CD4-positive, alpha-beta T cell treated with Interleukin-6 at 100 ng/mL for 8 hours (primary cell): ENCODE data around the gene SLC31A2.

Source experiments
- DNase-seq: peaks from one replicate; pipeline ENCODE4 v3.0.0-alpha.2; 2020; ENCODE audit warnings: mixed read lengths, low spot score

SLC31A2 gene

GRCh38 chr9:113186137-113186755 is 35.4 kb downstream of the SLC31A2 start:
- DNase-seq = no peak

- DNase-seq = no peak
Measured at GRCh38 chr9:113187929-113188595, 37.3 kb downstream of the SLC31A2 start.

DNA sequence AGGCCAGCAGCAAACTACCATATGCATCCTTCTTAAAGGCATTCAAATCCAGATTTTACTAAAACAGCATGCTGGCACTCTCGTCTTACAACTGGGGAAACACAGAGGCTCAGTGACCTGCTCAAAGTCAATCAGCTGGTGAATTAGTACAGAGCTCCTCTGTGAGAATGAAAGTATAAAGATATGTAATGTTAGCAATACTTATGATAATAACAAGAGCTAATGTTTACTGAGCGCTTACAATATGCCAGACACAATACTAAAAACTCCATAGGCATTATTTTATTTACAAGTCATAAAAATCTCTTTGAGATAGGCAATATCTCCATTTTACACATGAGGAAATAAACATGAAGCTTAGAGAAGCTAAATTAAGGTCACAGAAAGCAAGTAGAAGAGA is 41.6 kb downstream of the SLC31A2 start:
- DNase-seq = no peak

- no peak for DNase-seq
Measured at GRCh38 chr9:113199683-113200329, 49.0 kb downstream of the SLC31A2 start.

DNA sequence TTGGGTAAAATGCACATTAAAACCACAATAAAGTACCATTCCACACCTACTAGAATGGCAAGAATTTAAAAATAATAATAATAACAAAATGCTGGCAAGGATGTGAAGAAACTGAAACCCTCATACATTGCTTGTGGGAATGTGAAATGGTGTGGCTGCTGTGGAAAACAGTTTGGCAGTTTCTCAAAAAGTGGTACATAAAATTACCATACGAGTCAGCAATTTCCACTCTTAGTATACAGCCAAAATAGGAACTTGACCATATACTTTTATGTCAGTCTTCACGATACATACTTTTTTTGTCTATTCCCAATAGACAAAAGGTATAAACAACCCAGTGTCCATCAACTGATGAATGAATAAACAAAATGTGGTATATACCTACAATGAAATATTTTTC is 54.6 kb downstream of the SLC31A2 start:
- DNase-seq = no peak

GRCh38 chr9:113205861-113206260 is 55.1 kb downstream of the SLC31A2 start:
- no peak for DNase-seq

DNA sequence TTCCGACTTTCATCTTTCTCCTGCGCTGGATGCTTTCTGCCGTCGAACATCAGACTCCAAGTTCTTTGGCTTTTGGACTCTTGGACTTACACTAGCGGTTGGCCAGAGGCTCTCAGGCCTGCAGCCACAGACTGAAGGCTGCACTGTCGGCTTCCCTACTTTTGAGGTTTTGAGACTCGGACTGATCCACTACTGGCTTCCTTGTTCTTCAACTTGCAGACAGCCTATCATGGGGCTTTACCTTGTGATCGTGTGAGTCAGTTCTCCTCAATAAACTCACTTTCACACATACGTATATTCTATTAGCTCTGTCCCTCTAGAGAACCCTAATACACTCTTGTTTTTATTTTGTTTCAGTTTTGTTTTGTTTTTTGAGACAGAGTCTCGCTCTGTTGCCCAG is 60.0 kb downstream of the SLC31A2 start:
- DNase-seq = no peak
